HepG2 (cell line): Measurements from ENCODE around the gene BCL2L2. TPM values are rescaled to one million over a fixed set of nuclear protein-coding genes. Genes with fewer than 3 reads are reported as not detected.

Experiments used
- ASH2L ChIP-seq: fragments of 300-600, 200-600 bp; sonication (generic); IDR thresholded peaks from 2 replicates; pipeline ENCODE4 v1.7.0; 2017; ENCODE audit warnings: low read depth, mild to moderate bottlenecking, moderate library complexity, mixed read lengths, low read length; ENCODE audit not compliant: insufficient read length
- HCFC1 ChIP-seq: fragments of 150-350 bp; IDR thresholded peaks from 2 replicates; pipeline ENCODE4 v1.6.1; 2014; ENCODE audit warnings: low read depth, low read length
- HOXA7 ChIP-seq: sonication (generic); formaldehyde crosslinking; IDR thresholded peaks from 2 replicates; pipeline ENCODE4 v1.8.1; 2022; ENCODE audit warnings: mild to moderate bottlenecking, missing genetic modification reagents, moderate library complexity
- ISL2 ChIP-seq: sonication (generic); formaldehyde crosslinking; IDR thresholded peaks from 2 replicates; pipeline ENCODE4 v1.5.0; 2020; ENCODE audit warnings: missing genetic modification reagents
- KLF16 ChIP-seq, 2 experiments: sonication (generic) in 1 of 2; formaldehyde crosslinking in 1 of 2; IDR thresholded peaks; 2 replicates each; pipeline versions ENCODE4 v1.6.1 to v1.8.0; 2016 to 2023; ENCODE audit warnings: missing genetic modification reagents in 2 of 2, missing compliant biosample characterization in 1 of 2
- TBX2 ChIP-seq: sonication (generic); formaldehyde crosslinking; IDR thresholded peaks from 2 replicates; pipeline ENCODE4 v1.5.0; 2020; ENCODE audit warnings: missing genetic modification reagents, mild to moderate bottlenecking, borderline replicate concordance
- TCF12 ChIP-seq, 2 experiments: fragments of 450-650 bp in 1 of 2; sonication (generic) in 1 of 2; formaldehyde crosslinking in 1 of 2; IDR thresholded peaks; 2 replicates each; pipeline versions ENCODE4 v1.6.1 to v1.8.0; 2017 to 2022; ENCODE audit warnings: antibody characterized with exemption in 1 of 2, mild to moderate bottlenecking in 1 of 2, missing genetic modification reagents in 1 of 2, moderate library complexity in 1 of 2
- TEAD3 ChIP-seq: optimal IDR thresholded peaks from 2 replicates; pipeline ENCODE3; 2016; ENCODE audit warnings: borderline replicate concordance
- ZBTB1 ChIP-seq: sonication (generic); formaldehyde crosslinking; IDR thresholded peaks from 2 replicates; pipeline ENCODE4 v1.4.0; 2020; ENCODE audit warnings: missing genetic modification reagents, borderline replicate concordance
- ZFP36 ChIP-seq: fragments of 150-350 bp; IDR thresholded peaks from 2 replicates; pipeline ENCODE4 v1.6.1; 2018; ENCODE audit warnings: borderline replicate concordance, low read length, low read depth; ENCODE audit not compliant: partially characterized antibody
- ZNF660 ChIP-seq: sonication (generic); formaldehyde crosslinking; IDR thresholded peaks from 2 replicates; pipeline ENCODE4 v1.5.1; 2020; ENCODE audit warnings: mild to moderate bottlenecking, low read depth, missing genetic modification reagents, borderline replicate concordance
- ZNF790 ChIP-seq: sonication (generic); formaldehyde crosslinking; IDR thresholded peaks from 2 replicates; pipeline ENCODE4 v1.8.0; 2022; ENCODE audit warnings: missing genetic modification reagents, mild to moderate bottlenecking, borderline replicate concordance
- polyA plus RNA-seq, 8 experiments: library from polyadenylated mRNA; depleted of rRNA in 3 of 8; stranded (reverse) in 7 of 8; unstranded in 1 of 8; fragments of >200 nt; fragmentation: Illumina TruSeq in 4 of 8; extraction: Trizol in 4 of 8; gene quantifications; 2 replicates each; pipeline versions ENCODE4 v1.2.1 to v1.2.3, GENCODE V29; 2011 to 2016; ENCODE audit warnings: low read depth in 4 of 8, missing spikeins in 1 of 8, mixed read lengths in 1 of 8; ENCODE audit not compliant: insufficient read depth in 1 of 8
- total RNA-seq, 5 experiments: library from RNA; depleted of rRNA; stranded (reverse); fragments of >200 nt; fragmentation: Illumina TruSeq; extraction: Trizol; gene quantifications; 2 replicates each; pipeline ENCODE4 v1.2.3, GENCODE V29; 2016; ENCODE audit warnings: low read depth in 1 of 5
- TF ChIP-seq, protein P1 (sequence below): sonication (generic); formaldehyde crosslinking; IDR thresholded peaks from 2 replicates; pipeline ENCODE4 v1.4.0; 2020; ENCODE audit warnings: missing genetic modification reagents
- TF ChIP-seq, protein P2 (sequence below): sonication (generic); formaldehyde crosslinking; IDR thresholded peaks from 2 replicates; pipeline ENCODE4 v1.4.0; 2020; ENCODE audit warnings: mild to moderate bottlenecking, missing genetic modification reagents
- TF ChIP-seq, protein P3 (sequence below): sonication (generic); formaldehyde crosslinking; IDR thresholded peaks from 2 replicates; pipeline ENCODE4 v1.8.0; 2022; ENCODE audit warnings: mild to moderate bottlenecking, missing genetic modification reagents, moderate library complexity
- TF ChIP-seq, protein P4 (sequence below): sonication (generic); formaldehyde crosslinking; IDR thresholded peaks from 2 replicates; pipeline ENCODE4 v1.9.0; 2021; ENCODE audit warnings: mild to moderate bottlenecking, missing genetic modification reagents

Gene BCL2L2
- total and polyA plus RNA-seq, 2 of the 13 experiments (the other 11 are each of a cell fraction or from before 2014, with no cell fraction given), result 28.1 to 49.8 TPM

DNA sequence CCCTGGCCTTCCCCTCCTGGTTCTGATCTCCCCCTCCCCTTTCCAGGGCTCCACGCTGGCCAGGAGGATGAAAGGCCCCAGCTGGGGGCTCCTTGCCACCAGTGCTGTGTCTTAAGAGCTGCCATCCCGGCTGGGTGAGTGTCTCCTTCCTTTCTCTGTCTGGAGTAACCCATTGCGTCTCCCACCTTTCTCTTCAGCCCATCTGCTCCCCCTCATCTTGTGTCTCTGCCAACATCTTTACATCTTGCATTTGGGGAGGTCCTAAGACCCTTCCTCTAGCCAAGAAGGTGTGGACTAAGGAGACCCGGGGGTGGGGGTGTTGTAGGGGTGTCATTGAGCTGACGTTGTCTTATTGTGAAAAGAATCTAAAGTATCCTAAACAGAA is 505 bp downstream of the BCL2L2 start (continued):
- TF ChIP-seq, protein P1, sequence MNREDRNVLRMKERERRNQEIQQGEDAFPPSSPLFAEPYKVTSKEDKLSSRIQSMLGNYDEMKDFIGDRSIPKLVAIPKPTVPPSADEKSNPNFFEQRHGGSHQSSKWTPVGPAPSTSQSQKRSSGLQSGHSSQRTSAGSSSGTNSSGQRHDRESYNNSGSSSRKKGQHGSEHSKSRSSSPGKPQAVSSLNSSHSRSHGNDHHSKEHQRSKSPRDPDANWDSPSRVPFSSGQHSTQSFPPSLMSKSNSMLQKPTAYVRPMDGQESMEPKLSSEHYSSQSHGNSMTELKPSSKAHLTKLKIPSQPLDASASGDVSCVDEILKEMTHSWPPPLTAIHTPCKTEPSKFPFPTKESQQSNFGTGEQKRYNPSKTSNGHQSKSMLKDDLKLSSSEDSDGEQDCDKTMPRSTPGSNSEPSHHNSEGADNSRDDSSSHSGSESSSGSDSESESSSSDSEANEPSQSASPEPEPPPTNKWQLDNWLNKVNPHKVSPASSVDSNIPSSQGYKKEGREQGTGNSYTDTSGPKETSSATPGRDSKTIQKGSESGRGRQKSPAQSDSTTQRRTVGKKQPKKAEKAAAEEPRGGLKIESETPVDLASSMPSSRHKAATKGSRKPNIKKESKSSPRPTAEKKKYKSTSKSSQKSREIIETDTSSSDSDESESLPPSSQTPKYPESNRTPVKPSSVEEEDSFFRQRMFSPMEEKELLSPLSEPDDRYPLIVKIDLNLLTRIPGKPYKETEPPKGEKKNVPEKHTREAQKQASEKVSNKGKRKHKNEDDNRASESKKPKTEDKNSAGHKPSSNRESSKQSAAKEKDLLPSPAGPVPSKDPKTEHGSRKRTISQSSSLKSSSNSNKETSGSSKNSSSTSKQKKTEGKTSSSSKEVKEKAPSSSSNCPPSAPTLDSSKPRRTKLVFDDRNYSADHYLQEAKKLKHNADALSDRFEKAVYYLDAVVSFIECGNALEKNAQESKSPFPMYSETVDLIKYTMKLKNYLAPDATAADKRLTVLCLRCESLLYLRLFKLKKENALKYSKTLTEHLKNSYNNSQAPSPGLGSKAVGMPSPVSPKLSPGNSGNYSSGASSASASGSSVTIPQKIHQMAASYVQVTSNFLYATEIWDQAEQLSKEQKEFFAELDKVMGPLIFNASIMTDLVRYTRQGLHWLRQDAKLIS (CRISPR knock-in tag), result no peak
- TF ChIP-seq, protein P2, sequence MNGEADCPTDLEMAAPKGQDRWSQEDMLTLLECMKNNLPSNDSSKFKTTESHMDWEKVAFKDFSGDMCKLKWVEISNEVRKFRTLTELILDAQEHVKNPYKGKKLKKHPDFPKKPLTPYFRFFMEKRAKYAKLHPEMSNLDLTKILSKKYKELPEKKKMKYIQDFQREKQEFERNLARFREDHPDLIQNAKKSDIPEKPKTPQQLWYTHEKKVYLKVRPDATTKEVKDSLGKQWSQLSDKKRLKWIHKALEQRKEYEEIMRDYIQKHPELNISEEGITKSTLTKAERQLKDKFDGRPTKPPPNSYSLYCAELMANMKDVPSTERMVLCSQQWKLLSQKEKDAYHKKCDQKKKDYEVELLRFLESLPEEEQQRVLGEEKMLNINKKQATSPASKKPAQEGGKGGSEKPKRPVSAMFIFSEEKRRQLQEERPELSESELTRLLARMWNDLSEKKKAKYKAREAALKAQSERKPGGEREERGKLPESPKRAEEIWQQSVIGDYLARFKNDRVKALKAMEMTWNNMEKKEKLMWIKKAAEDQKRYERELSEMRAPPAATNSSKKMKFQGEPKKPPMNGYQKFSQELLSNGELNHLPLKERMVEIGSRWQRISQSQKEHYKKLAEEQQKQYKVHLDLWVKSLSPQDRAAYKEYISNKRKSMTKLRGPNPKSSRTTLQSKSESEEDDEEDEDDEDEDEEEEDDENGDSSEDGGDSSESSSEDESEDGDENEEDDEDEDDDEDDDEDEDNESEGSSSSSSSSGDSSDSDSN (CRISPR knock-in tag), result no peak
- TF ChIP-seq, protein P3, sequence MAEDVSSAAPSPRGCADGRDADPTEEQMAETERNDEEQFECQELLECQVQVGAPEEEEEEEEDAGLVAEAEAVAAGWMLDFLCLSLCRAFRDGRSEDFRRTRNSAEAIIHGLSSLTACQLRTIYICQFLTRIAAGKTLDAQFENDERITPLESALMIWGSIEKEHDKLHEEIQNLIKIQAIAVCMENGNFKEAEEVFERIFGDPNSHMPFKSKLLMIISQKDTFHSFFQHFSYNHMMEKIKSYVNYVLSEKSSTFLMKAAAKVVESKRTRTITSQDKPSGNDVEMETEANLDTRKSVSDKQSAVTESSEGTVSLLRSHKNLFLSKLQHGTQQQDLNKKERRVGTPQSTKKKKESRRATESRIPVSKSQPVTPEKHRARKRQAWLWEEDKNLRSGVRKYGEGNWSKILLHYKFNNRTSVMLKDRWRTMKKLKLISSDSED (CRISPR knock-in tag), result no peak
- TF ChIP-seq ZNF790, result no peak
- no peak for TF ChIP-seq ZFP36
- TF ChIP-seq ZBTB1, result no peak
- no peak for TF ChIP-seq KLF16 (CRISPR knock-in tag; IDR thresholded peaks at IDR 0.05)
- no peak for TF ChIP-seq ASH2L
- 0 out of 2 replicates have a peak, but pooled peaks have one; percentile 9 for TF ChIP-seq TBX2 (CRISPR knock-in tag)
- TF ChIP-seq ZNF660 (CRISPR knock-in tag), result no peak
- TF ChIP-seq ISL2, result no peak
- no peak for TF ChIP-seq HCFC1
- no peak for TF ChIP-seq TCF12 (IDR thresholded peaks at IDR 0.05)
- TF ChIP-seq TCF12 (CRISPR knock-in tag; IDR thresholded peaks at IDR 0.05), result no peak
- TF ChIP-seq HOXA7 (CRISPR knock-in tag), result no peak
- TF ChIP-seq, protein P4, sequence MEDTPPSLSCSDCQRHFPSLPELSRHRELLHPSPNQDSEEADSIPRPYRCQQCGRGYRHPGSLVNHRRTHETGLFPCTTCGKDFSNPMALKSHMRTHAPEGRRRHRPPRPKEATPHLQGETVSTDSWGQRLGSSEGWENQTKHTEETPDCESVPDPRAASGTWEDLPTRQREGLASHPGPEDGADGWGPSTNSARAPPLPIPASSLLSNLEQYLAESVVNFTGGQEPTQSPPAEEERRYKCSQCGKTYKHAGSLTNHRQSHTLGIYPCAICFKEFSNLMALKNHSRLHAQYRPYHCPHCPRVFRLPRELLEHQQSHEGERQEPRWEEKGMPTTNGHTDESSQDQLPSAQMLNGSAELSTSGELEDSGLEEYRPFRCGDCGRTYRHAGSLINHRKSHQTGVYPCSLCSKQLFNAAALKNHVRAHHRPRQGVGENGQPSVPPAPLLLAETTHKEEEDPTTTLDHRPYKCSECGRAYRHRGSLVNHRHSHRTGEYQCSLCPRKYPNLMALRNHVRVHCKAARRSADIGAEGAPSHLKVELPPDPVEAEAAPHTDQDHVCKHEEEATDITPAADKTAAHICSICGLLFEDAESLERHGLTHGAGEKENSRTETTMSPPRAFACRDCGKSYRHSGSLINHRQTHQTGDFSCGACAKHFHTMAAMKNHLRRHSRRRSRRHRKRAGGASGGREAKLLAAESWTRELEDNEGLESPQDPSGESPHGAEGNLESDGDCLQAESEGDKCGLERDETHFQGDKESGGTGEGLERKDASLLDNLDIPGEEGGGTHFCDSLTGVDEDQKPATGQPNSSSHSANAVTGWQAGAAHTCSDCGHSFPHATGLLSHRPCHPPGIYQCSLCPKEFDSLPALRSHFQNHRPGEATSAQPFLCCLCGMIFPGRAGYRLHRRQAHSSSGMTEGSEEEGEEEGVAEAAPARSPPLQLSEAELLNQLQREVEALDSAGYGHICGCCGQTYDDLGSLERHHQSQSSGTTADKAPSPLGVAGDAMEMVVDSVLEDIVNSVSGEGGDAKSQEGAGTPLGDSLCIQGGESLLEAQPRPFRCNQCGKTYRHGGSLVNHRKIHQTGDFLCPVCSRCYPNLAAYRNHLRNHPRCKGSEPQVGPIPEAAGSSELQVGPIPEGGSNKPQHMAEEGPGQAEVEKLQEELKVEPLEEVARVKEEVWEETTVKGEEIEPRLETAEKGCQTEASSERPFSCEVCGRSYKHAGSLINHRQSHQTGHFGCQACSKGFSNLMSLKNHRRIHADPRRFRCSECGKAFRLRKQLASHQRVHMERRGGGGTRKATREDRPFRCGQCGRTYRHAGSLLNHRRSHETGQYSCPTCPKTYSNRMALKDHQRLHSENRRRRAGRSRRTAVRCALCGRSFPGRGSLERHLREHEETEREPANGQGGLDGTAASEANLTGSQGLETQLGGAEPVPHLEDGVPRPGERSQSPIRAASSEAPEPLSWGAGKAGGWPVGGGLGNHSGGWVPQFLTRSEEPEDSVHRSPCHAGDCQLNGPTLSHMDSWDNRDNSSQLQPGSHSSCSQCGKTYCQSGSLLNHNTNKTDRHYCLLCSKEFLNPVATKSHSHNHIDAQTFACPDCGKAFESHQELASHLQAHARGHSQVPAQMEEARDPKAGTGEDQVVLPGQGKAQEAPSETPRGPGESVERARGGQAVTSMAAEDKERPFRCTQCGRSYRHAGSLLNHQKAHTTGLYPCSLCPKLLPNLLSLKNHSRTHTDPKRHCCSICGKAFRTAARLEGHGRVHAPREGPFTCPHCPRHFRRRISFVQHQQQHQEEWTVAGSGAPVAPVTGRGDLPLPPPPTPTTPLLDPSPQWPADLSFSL (CRISPR knock-in tag), result no peak
- TF ChIP-seq TEAD3 (CRISPR knock-in tag), result no peak
